ENCODE measurements around the gene TBC1D22A. TPM values are rescaled to one million over a fixed set of nuclear protein-coding genes. Genes with fewer than 3 reads are reported as not detected.

TBC1D22A gene
- total and polyA plus RNA-seq, 9 donors, result 12.5 to 25.6 (median 18.5) TPM

- Histone ChIP-seq H3K27ac (no peak overlapping the region), H3K4me1 (ENCODE audit: insufficient read depth) (no peaks in the 10 kb centered on the region), H3K9me3 (no peaks in the 10 kb centered on the region), H3K27me3 (no peaks in the 10 kb centered on the region), H3K36me3 (no peaks in the 10 kb centered on the region), H3K4me3 (no peak overlapping the region)
- no peak for TF ChIP-seq EP300 (IDR thresholded peaks at IDR 0.05)
- no peak for TF ChIP-seq POLR2A (IDR thresholded peaks at IDR 0.05)
- TF ChIP-seq CTCF (IDR thresholded peaks at IDR 0.05), result no peak
- no peak for DNase-seq
- intact Hi-C loops (cut with DNase I), result no loop called here
- 92 to 94% (median 92%) methylated on average over 8 of the region's 8 CpGs for WGBS, 3 donors
Measured at GRCh38 chr22:47005506-47006408, 243.3 kb downstream of the TBC1D22A start.

- intact Hi-C loops (cut with DNase I), result no loop called here
- DNase-seq, result no peak
Measured at GRCh38 chr22:47006433-47006832, 244.0 kb downstream of the TBC1D22A start.

DNA sequence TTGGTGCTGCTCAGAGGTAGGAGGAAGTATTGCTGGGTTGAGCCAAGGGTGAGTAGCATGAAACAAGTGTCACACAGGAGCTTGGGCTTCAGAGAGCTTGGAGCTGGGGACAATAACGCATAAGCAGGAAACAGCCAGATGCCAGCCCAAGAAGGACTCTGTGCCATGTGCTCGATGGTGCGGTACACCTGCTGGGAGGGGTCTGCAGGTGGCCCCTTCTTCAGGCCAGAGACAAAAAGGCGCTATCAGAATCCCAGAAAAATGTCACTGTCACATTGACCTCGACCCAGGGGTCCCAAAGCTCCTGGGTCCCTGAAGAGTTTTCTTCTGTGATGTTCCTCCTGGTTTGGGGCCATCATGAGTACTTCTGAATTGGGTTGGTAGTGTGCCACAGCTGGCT lies 244.4 kb downstream of the TBC1D22A start:
- no peaks in the 10 kb centered on the region for H3K4me1 ChIP-seq (ENCODE audit: insufficient read depth)
- H3K9me3 ChIP-seq, result no peaks in the 10 kb centered on the region
- no peak overlapping the region for H3K4me3 ChIP-seq
- TF ChIP-seq CTCF (IDR thresholded peaks at IDR 0.05), result no peak
- TF ChIP-seq POLR2A (IDR thresholded peaks at IDR 0.05), result no peak
- no peak for TF ChIP-seq EP300 (IDR thresholded peaks at IDR 0.05)
- no peak for DNase-seq
- WGBS, 3 donors, result 95 to 97% (median 96%) methylated on average over 5 of the region's 5 CpGs
- intact Hi-C loops (cut with DNase I), result no loop called here
- no peaks in the 10 kb centered on the region for H3K36me3 ChIP-seq
- no peak overlapping the region for H3K27ac ChIP-seq
- no peaks in the 10 kb centered on the region for H3K27me3 ChIP-seq

More at GRCh38 chr22:47006433-47006832, 244.0 kb downstream of the TBC1D22A start:
- Histone ChIP-seq H3K27me3 (no peaks in the 10 kb centered on the region), H3K9me3 (no peaks in the 10 kb centered on the region), H3K27ac (no peak overlapping the region), H3K4me3 (no peak overlapping the region), H3K4me1 (ENCODE audit: insufficient read depth) (no peaks in the 10 kb centered on the region), H3K36me3 (no peaks in the 10 kb centered on the region)
- 92 to 97% (median 93%) methylated on average over 15 of the region's 15 CpGs for WGBS, 3 donors
- TF ChIP-seq CTCF (IDR thresholded peaks at IDR 0.05) (no peak), POLR2A (IDR thresholded peaks at IDR 0.05) (no peak), EP300 (IDR thresholded peaks at IDR 0.05) (no peak)

GRCh38 chr22:47007496-47007895 lies 245.0 kb downstream of the TBC1D22A start:
- no peaks in the 10 kb centered on the region for H3K36me3 ChIP-seq
- 95 to 100% (median 100%) methylated on average over 2 of the region's 2 CpGs for WGBS, 3 donors
- intact Hi-C loops (cut with DNase I), result no loop called here
- no peak overlapping the region for H3K27ac ChIP-seq
- H3K27me3 ChIP-seq, result no peaks in the 10 kb centered on the region
- no peaks in the 10 kb centered on the region for H3K4me1 ChIP-seq (ENCODE audit: insufficient read depth)
- DNase-seq, result no peak
- H3K9me3 ChIP-seq, result no peaks in the 10 kb centered on the region
- H3K4me3 ChIP-seq, result no peak overlapping the region
- TF ChIP-seq POLR2A (IDR thresholded peaks at IDR 0.05) (no peak), CTCF (IDR thresholded peaks at IDR 0.05) (no peak), EP300 (IDR thresholded peaks at IDR 0.05) (no peak)

All from ovary (tissue), 9 donors.